ENCODE results near the gene CFAP45.
"Not testable (repeated sequence)": the region's sequence is repeated elsewhere in the genome, so short reads cannot be mapped to it uniquely, and the experiment has no call there.

Gene CFAP45

GRCh38 chr1:159922511-159923202, 22.7 kb upstream of the CFAP45 start:
- no peak for DNase-seq

- DNase-seq: no peak
These were observed 21.9 kb upstream of the CFAP45 start for GRCh38 chr1:159921700-159922504.

DNA sequence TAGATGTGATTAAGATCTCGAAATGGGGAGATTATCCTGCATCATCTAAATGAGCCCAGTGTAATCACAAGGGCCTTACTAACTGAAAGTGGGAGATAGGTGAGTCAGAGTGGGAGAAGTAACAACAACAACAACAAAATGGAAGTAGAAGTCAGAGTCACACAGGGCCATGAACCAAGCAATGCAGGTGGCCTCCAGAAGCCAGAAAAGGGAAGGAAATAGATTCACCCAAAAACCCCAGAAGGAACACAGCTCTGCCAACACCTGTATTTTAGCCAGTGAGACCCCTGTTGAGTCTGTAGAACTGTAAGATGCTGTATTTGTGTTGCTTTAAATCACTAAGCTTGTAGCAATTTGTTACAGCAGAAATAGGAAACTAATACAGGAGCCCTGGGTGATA, 21.3 kb upstream of the CFAP45 start:
- no peak for DNase-seq

DNA sequence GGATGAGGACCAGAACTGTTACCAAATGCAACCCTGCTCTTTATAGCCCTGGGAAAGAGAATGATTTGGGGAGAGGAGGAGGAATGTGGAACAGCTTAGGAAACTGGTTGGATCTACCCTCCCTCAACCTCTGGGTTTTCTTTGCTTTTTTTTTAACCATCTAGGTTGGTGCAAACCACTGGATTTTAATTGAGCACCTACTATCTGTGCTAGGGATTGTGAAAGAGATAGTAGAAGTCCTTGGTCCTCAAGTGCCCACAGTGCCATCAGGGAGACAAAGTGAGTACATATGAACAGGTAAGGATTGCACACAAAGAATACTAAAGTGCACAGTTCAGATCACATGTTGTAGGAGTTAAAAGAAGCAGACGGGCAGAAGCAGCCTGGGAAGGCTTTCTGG, 20.7 kb upstream of the CFAP45 start:
- no peak for DNase-seq

GRCh38 chr1:159920202-159920601, 20.2 kb upstream of the CFAP45 start:
- DNase-seq: no peak

GRCh38 chr1:159919236-159919865, 19.4 kb upstream of the CFAP45 start:
- no peak for DNase-seq

DNA sequence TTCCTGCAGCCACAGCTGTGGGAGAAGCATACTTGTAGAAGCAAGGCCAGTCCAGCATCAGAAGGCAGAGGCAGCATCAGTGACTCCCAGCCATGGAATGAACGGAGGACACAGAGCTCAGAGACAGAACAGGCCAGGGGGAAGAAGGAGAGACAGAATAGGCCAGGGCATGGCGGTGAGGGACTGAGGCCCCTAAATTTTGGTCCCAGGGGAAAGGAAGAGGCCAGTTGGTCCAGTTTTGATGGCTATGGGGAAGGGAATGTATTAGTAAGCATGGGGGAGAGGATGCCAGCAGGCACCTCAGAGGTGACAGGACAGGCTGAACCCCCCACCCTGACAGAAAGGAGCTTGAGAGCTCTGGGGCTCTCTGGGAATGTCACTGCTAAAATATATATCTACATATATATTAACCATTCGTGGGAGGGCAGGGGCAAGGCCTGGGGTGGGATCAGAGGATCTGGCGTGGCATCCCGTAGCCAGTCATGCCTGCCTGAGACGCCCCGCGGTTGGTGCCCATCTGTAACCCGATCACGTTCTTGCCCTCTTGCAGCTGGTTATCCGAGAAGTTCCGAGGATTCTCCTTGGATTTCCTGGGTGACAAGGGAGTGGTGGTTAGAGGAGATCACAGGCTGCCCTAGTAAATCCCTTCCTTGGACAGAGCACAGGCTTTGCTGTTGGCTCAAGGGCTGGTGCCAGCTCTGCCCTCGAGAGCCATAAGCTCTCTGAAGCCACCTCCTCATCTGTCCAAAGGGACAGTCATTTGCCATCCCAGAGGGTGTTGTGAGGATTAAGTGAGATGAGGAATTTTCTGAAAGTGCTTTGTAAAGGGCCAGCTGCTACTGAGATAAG, 18.6 kb upstream of the CFAP45 start:
- DNase-seq: no peak

DNA sequence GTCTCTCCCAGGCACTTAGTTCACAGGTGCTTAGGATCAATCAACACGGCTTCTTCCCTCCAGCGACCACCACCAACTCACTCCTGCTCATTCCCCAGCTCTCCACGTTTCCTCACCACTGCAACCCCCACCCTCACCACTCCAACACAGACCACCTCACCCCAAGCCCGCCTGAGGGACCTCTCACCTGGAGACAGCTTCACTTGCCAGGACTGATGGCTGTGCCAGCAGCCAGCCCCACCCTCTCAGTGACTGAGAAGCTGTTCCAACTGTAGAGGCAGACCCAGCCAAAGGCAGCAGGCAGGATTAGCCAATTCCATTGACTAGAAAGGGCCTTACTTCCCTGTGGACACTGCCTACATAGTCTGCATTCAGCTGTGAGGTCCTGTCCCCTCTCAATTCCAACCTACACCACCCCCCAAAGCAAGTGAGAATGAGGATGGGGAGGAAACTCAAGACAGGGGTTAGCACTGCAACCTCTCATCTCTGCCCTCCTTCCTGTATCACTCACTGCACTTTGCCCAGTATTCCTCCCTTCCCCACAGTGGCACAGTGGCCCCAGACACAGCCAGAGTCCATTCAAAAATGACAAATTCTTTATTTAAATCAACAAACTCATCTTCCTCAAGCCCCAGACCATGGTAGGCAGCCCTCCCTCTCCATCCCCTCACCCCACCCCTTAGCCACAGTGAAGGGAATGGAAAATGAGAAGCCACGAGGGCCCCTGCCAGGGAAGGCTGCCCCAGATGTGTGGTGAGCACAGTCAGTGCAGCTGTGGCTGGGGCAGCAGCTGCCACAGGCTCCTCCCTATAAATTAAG, 17.8 kb upstream of the CFAP45 start:
- no peak for DNase-seq

DNA sequence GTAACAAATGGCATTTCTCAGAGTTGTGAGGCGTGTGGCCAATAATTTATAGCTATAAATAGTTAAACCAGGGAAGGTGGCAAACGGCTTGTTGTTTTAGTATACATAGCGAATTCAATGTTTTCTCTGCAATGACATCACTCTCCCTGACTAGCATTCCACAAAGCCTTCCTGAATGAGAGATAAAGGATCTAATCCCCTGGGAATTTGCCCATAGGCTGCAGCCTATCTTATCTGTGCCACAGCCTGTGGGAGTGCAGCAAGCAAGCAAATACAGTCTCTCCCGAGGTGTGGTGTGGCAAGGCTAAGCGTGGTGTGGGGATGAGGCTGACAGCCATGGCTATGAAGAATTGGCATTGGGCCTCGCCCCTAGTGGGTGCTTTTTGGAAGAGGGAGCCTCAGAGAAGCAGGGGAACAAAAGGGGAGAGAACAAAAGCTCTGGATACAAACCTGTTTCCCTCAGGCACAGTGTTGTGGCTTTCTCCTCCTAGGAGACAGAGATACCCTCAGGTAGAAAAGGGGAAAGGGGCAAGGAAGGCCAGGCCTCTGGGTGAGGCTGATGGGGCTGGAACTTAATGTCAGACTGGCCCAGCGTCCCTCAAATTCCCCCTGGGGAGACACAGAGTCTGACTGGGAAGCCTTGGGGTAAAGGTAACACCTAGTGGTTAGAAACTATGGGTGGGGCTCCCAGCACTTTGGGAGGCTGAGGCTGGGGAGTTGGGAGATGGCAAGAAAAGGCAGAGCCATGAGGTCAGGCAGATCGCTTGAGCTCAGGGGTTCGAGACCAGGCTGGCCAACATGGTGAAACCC, 16.5 kb upstream of the CFAP45 start:
- no peak for DNase-seq

GRCh38 chr1:159915571-159916241, 15.7 kb upstream of the CFAP45 start:
- no peak for DNase-seq

DNA sequence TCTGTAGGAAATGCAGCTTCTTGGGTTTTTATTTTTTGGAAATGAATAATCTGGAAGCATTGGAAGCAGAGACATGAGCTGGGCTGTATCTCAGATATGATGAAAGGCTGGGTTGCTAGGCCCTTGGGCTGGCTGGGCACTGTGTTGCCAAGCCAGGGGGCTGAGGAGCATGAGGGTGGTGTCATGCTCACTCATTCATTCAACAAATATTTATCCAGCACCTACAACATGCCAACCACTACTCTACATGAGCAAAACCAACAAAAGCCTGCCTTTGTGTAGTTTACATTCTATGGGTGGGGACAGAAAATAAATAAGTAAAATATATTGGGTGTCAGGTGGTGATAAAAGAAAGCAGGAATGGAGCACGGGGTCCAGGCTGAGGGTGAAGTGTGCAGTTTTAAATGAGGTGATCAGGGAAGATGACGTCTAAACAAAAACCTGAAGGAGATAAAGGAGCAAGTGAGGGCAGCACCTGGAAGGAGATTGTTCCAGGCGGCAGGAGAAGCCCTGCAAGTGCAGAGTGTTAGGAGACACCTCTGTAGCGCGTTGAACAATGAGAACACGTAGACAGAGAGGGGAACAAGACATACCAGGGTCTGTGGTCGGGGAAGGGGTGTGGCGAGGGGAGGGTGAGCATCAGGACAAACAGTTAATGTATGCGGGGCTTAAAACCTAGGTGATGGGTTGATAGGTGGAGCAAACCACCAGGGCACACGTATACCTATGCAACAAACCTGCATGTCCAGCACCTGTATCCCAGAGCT, 14.5 kb upstream of the CFAP45 start:
- no peak for DNase-seq

DNA sequence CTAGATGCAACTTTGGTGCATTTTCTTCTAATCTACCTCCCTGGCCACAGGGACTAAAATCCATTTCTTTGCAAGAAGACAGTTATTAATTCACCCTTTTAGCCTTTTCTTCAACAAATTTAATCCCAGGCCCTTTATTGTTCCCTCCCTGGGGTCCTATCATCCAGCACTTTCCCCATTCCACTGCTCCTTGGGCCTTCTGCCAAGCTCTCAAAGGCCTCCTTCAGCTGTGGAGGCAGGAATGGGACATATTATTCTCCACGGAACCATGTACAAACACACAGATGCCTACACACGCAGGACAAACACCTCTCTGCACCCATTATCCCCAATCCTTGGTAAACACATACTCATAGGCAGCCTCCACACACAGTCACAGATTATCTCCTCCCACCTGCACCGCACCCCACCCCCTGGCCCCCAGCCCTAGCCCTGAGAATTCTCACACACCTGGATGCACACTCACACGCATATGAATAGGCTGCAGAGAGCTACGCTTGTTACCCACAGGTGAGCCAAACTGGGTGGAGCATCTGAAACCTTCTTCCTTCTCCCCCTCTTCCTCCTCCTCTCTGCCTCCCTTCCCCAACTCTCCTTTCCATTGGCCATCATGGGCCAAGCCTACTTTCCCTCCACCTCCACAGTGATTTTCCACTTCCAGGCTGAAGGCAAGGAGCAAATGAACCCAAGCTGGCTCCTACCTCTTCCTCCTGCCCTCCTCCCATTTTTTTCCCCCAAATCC, 13.7 kb upstream of the CFAP45 start:
- no peak for DNase-seq

- DNase-seq: no peak
These were observed 11.5 kb upstream of the CFAP45 start for GRCh38 chr1:159911326-159912070.

DNA sequence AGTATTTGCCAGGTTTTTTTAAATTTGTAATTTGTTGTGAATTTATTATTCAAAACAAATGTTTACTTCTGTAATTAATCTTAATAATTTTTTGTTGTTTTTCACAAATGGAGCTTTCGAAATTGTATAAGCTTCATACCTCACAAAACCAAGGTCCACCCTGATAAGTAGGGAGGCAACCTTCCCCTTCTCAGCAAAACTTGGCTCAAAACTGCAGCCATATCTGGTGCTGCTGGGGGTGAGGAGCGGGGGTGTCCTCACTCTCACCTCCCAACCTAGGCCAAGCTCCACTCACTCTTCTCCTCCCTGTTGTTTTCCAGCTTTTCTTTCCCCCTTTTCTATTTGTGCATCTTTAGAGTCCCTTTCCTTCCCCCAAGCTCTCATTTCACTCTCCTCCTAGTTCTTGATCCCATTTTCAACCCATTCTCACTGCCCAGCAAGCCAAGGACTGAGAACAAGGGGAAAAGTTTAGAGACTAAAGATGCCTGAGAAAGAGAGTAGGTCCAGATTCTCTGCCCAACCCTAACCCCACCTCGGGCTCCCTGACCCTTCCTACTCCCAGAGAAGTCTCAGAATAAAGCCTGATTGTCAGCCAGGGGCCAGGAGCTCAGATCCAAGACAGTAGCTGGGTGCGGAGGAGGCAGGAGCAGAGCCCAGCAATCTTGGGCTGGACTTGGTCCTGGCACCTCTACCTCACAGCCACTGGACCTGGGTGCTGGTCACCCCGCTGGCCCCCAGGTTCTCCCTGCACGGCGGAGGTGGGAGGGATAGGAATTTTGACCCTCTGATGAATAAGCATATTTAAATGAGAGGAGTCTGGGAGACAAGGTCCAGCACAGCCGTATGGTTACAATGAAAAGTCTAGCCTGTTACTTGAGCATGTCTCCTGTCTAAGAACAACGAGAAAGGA, 8.3 kb upstream of the CFAP45 start:
- no peak for DNase-seq

DNA sequence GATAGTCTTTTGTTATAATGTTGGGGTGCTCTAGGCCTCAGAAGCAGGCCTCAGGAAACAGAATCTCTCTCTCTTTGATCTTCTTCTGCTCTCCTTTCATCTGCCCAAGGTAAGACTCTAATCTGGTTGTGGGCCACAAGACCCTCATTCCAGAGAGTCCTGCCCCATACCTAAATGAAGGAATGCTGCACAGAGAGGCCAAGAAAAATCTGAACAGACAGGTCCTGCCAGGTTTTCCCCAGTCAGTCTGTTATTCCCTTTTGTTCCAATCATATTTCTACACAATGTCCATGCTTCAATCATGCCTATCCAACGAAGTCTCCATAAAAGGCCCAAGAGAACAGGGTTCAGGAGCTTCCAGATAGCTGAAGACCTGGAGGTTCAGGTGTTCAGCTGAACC, 7.0 kb upstream of the CFAP45 start:
- DNase-seq: no peak

DNA sequence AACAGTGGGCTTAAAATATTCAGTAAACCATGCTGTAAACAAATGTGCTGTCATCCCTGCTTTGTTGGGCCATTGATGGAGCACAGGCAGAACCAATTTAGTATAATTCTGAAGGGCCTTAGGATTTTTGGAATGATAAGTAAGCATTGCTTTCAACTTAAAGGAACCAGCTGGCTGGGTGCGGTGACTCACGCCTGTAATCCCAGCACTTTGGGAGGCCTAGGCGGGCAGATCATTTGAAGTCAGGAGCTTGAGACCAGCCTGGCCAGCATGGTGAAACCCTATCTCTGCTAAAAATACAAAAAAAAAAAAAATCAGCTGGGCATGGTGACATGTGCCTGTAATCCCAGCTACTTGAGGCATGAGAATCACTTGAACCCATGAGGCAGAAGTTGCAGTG, 4.1 kb upstream of the CFAP45 start:
- not testable (repeated sequence) for DNase-seq

- no peak for DNase-seq
These were observed 2.6 kb upstream of the CFAP45 start for GRCh38 chr1:159902541-159902940.

Data from NCI-H1436 (cell line).